PFSK-1 (cell line): ENCODE measurements around the gene VGLL1. TPM values are rescaled to one million over a fixed set of nuclear protein-coding genes. Genes with fewer than 3 reads are reported as not detected.

Experiments
- FOXP2 ChIP-seq: optimal IDR thresholded peaks from 2 replicates; pipeline ENCODE3; 2011; ENCODE audit warnings: borderline replicate concordance, control low read depth, inconsistent platforms; ENCODE audit not compliant: insufficient read depth; ENCODE audit errors: extremely low read length, extremely low read depth
- POLR2AphosphoS5 ChIP-seq: IDR thresholded peaks from 2 replicates; pipeline ENCODE4 v1.6.1; 2012; ENCODE audit warnings: low read depth, mild to moderate bottlenecking, control low read depth, low read length, moderate library complexity
- REST ChIP-seq, 2 experiments: IDR thresholded peaks; 2 replicates each; pipeline versions ENCODE4 v1.6.1 to v1.8.0; 2011 to 2012; ENCODE audit warnings: low read depth in 2 of 2, low read length in 2 of 2, control low read depth in 1 of 2, inconsistent platforms in 1 of 2, mild to moderate bottlenecking in 1 of 2, moderate library complexity in 1 of 2; ENCODE audit not compliant: insufficient read depth in 1 of 2
- SIN3A ChIP-seq: IDR thresholded peaks from 2 replicates; pipeline ENCODE4 v1.6.1; 2012; ENCODE audit warnings: mild to moderate bottlenecking, low read length, moderate library complexity, borderline replicate concordance; ENCODE audit not compliant: insufficient read depth
- TAF1 ChIP-seq: IDR thresholded peaks from 2 replicates; pipeline ENCODE4 v1.6.1; 2012; ENCODE audit warnings: low read length, control low read depth, borderline replicate concordance; ENCODE audit not compliant: insufficient read depth
- polyA plus RNA-seq: library from polyadenylated mRNA; unstranded; fragments of >200 nt; gene quantifications from one replicate; pipeline ENCODE4 v1.2.1, GENCODE V29; 2012; ENCODE audit warnings: low read depth, missing spikeins; ENCODE audit not compliant: insufficient read length

The VGLL1 gene
- polyA plus RNA-seq: not detected

- TF ChIP-seq POLR2AphosphoS5: no peak
- TF ChIP-seq TAF1: no peak
- no peak for TF ChIP-seq FOXP2
- no peak for TF ChIP-seq REST (IDR thresholded peaks at IDR 0.05; ENCODE audit: insufficient read depth in 1 of 2, low read depth in 2 of 2, low read length in 2 of 2)
- no peak for TF ChIP-seq SIN3A
Measured at GRCh38 chrX:136531951-136532350, at the start of gene VGLL1. Gene VGLL1, plus strand, starts transcription at chrX:136532215. Its CDS starts 3,806 bp downstream, at chrX:136536021.

- no peak for TF ChIP-seq TAF1
- no peak for TF ChIP-seq POLR2AphosphoS5
- no peak for TF ChIP-seq FOXP2
- no peak for TF ChIP-seq SIN3A
- TF ChIP-seq REST (IDR thresholded peaks at IDR 0.05; ENCODE audit: insufficient read depth in 1 of 2, low read depth in 2 of 2, low read length in 2 of 2): no peak
Measured at GRCh38 chrX:136487647-136488046, 44.4 kb upstream of the VGLL1 start, which contains the start of gene BRS3. Gene BRS3, plus strand, starts transcription at chrX:136487947. Its CDS starts 168 bp downstream, at chrX:136488115.

- TF ChIP-seq POLR2AphosphoS5 (no peak), REST (IDR thresholded peaks at IDR 0.05; ENCODE audit: insufficient read depth in 1 of 2, low read depth in 2 of 2, low read length in 2 of 2) (no peak), SIN3A (no peak)
Measured at GRCh38 chrX:136488706-136489105, 43.3 kb upstream of the VGLL1 start.

- TF ChIP-seq TAF1: no peak
- no peak for TF ChIP-seq FOXP2
- no peak for TF ChIP-seq POLR2AphosphoS5
- TF ChIP-seq SIN3A: no peak
- no peak for TF ChIP-seq REST (IDR thresholded peaks at IDR 0.05; ENCODE audit: insufficient read depth in 1 of 2, low read depth in 2 of 2, low read length in 2 of 2)
Measured at GRCh38 chrX:136491832-136492231, 40.2 kb upstream of the VGLL1 start.

GRCh38 chrX:136493011-136493410 is 39.0 kb upstream of the VGLL1 start:
- TF ChIP-seq POLR2AphosphoS5: no peak
- TF ChIP-seq TAF1: no peak
- TF ChIP-seq FOXP2: no peak
- no peak for TF ChIP-seq REST (IDR thresholded peaks at IDR 0.05; ENCODE audit: insufficient read depth in 1 of 2, low read depth in 2 of 2, low read length in 2 of 2)
- TF ChIP-seq SIN3A: no peak
